HG03097 (cell line): ENCODE data around the gene ZFP69.
"Not testable (repeated sequence)": the region's sequence is repeated elsewhere in the genome, so short reads cannot be mapped to it uniquely, and the experiment has no call there.

Experiments
- ATAC-seq: cut with Tn5 transposase; IDR thresholded peaks from one replicate; pipeline ENCODE4 v1.9.1; 2021; ENCODE audit not compliant: unreplicated experiment, low FRiP score

ZFP69 gene

DNA sequence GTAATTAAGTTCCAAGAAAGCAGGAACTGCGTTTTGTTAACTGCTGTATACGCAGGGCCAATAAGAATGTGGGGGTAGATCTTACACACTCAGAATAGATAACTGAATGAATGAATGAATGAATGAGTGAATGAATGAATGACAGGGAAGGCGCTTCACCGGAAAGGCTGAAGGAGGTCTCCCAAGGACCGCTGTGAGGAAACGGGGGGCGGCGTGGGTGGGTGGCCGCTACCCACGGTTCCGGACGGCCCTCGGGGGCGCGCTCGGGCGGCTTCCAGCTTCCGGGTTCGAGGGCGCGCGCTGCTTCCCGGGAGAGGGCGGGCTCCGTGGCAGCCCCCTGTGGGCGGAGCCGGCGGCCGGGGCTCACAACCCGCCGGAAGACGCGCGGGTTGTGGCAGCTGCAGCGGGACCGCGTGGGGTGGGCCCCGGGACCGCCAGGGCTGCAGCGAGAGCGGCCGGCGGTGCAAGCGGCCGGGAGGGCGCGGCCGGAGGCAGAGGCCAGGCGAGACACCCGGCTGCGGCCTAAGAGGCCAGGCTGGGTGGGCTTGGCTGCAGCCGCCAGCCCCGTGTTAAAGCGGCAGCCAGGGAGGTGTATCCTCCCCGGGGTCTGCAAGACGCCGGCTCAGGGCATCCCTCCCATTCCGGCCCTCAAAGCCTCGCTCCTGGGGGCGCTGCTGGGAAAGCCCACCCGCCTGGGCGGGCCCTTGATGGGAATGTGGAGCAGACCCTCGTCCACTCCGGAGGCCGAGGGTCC is at the start of gene ZFP69:
ZFP69 (plus strand) TSS at position 367 of the 754 bp plus-strand sequence. CDS start 2,072 bp downstream, outside the sequence.
- ATAC-seq, result peak; percentile 59

GRCh38 chr1:40431385-40431784 is 45.7 kb upstream of the ZFP69 start:
- no peak for ATAC-seq

GRCh38 chr1:40432644-40433390 is 44.3 kb upstream of the ZFP69 start:
- no peak for ATAC-seq

- ATAC-seq, result no peak
Observed at GRCh38 chr1:40435471-40435870, 41.6 kb upstream of the ZFP69 start.

DNA sequence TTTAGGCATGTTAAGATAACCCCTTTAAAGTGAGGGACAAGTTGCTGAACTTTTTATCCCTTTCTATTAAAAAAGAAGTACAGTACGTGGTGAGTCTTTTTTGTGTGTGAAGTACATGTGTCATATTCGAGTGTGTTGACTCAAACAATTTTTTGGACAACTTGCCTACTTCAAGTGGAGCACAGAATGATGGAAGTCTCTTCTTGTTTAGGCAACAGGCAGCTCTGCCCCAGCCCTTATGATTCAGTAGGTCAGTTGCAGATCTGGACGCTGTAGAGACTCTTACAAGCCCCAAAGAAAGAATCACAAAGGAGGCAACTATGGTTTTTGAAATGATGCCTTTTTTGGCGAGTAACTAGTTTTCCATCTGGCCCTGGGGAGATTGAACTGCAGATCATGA is 41.2 kb upstream of the ZFP69 start:
- no peak for ATAC-seq

GRCh38 chr1:40438391-40439015 is 38.6 kb upstream of the ZFP69 start:
- no peak for ATAC-seq

GRCh38 chr1:40439247-40439646 is 37.8 kb upstream of the ZFP69 start:
- ATAC-seq, result no peak

DNA sequence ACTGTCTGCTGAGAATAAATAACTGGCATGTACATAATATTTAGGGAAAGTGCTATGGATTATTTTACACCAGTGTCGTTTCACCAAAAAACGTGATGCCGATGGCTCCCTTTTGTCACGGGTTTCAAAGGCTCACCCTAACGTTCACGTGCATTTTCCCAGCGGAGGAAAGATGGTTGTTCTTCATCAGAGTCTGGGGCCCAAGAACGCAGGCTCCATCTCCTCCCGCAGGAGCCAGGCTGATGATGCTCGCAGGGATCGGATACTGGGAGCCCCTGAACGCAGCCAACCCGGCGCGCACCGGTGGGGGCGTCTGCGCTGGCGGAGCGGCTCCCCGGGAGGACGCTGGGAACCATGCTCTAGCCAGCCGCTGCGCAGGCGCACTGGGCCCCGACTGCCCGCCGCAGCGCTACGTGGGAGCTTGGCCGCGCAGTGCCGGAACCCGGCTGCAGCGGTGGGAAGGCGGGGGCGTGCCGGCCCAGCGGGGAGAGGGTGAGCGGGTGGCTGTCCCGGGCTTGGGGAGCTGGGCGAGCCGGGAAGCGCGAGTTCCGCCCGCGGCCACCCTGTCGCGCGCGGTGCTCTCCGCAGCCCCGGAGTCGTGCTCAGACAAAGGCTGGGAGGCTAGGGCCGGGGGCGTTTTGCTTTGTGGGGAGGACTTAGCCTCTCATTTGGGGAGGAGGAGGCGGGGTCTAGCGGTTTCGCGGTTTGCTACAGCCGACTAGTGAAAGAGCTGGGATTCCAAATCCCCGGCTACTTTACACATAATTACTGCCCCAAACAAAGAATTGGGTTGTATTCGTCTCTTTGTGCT is 27.2 kb upstream of the ZFP69 start, which contains the start of gene ZFP69B:
ZFP69B (plus strand) TSS at position 793 of the 811 bp plus-strand sequence. CDS start 486 bp downstream, outside the sequence.
- ATAC-seq, result peak; percentile 77

GRCh38 chr1:40450495-40451237 is 26.4 kb upstream of the ZFP69 start:
- peak; percentile 8 for ATAC-seq

DNA sequence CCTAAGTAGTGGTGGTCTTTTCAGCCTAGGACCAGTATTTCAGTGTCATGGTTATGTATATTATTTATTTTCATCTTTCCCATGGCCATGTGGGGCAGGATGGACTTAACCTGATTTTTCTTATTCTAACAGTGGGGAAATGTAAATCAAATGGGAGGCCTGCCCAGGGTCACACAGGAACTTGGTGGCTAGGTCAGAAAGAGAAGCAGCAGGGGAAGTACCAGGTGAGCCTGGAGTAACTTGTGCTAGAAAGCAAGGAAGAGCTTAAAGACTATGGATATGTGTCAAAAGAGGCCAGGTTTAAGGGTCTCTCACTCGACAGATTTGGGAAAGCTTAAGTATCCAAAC is 25.9 kb upstream of the ZFP69 start:
- ATAC-seq, result no peak

DNA sequence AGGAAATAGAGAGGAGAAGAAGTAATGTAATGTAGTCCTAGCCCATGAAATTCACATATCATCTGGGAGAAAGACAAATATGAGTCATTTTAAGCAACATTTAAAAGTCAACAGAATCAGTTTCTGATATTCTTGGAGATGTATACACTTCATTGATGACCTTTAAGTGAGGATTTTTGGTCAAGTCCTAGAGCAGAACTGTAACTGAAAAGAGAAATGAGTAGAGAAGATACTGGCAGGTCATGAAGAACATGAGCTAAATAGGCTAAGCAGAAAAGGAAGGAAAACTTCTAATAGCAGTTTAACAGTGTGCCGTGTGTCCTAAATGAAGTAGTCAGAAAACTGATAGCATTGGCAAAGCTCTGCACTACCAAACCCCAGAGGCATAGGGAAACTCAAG is 22.2 kb upstream of the ZFP69 start:
- ATAC-seq, result no peak

GRCh38 chr1:40462956-40463590 is 14.0 kb upstream of the ZFP69 start:
- ATAC-seq, result no peak

DNA sequence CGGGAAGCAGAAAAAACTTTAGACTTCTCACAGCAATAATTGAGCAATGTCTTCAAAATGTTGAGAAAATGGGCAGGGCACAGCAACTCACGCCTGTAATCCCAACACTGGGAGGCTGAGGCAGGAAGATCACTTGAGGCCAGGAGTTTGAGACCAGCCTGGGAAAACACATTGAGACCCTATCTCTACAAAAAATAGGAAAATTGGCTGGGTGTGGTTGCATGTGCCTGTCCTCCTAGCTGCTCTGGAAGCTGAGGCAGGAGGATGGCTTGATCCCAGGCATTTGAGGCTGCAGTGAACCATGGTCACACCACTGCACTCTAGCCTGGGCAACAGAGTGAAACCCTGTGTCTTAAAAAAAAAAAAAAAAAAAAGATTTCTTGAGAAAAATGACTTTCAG is 7.8 kb upstream of the ZFP69 start:
- no peak for ATAC-seq

DNA sequence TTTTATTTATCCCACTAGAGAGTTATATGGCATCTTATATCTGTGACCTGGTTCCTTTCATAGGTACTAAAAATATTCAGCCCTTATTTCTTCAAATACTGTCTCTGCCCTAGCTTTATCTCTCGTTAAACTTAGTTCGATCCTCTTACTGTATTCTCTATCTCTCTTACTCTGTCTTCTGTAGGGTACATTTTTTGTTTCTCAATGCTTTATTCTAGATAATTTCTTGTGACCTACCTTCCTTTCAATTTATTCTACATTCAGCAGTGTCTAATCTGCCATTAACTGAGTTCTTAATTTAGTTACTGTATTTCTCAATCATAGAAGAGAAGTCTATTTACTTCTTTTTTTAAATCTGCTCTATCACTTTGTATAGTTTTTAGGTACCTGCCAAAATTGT is 1.8 kb upstream of the ZFP69 start:
- no peak for ATAC-seq

DNA sequence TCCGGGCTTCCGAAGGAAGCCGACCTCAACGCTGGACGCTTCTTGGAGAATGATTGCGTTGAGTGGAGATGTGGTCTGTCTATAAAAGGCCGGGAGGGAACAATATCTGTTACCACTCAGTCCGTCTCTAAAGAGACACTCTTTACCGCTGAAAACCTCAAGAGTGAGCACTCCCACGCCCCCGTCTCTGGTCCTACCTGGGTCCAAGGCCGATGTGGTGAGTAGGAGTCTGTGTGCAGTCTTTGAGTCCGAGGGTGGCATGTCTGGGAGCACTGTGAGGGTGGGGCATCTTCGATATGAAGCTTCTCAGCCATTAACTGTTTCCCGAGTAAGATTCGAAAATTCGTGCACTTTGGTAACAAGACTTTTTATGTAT is 576 bp downstream of the ZFP69 start:
- no peak for ATAC-seq

GRCh38 chr1:40478276-40478675 is 1.2 kb downstream of the ZFP69 start:
- no peak for ATAC-seq

- ATAC-seq, result no peak
Observed at GRCh38 chr1:40479156-40479555, 2.1 kb downstream of the ZFP69 start.

GRCh38 chr1:40495315-40495903 is 18.3 kb downstream of the ZFP69 start:
- no peak for ATAC-seq

GRCh38 chr1:40502651-40503050 is 25.6 kb downstream of the ZFP69 start:
- not testable (repeated sequence) for ATAC-seq
